Measurements from ENCODE around the gene PLA2G12A. TPM values are rescaled to one million over a fixed set of nuclear protein-coding genes. Genes with fewer than 3 reads are reported as not detected.

PLA2G12A gene
- total and polyA plus RNA-seq, 9 of the 15 experiments (the other 6 are each of a cell fraction or from before 2014, with no cell fraction given), result 24.2 to 226 (median 80.5) TPM

DNA sequence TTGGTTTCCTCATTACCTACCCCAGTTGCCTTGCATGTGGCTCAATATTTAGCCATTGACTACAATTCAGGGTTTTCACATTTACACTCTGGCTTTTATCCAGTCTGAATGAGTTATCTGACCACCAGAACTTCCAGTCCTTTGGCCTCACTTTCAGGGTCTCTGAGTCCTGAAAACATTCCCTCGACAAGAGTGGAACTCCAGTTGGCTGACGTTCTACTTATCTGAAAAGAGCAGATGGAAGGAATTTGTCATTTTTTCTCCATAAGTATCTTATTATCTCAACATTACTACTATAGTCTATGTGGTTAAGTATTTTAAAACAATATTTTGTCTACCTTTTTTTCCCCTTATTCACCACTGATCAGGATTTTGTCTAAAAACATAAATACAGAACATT lies 21.4 kb downstream of the PLA2G12A start:
- ChIA-PET CTCF (ENCODE audit: low intra/inter-chr PET ratio) (interaction anchor here (0.6 kb wide), 1 partner anchor 95 kb away, joined by 3 read pairs; no protein-coding TSS in a partner anchor), POLR2A (no interaction called here)
- Histone ChIP-seq H3K36me3 (ENCODE audit: control insufficient read depth, insufficient read depth, low read length) (peaks cover 54% of the 10 kb centered on the region), H3K4me2 (ENCODE audit: insufficient read depth, low read length) (peak overlapping the region; percentile 9; the same call in 1 of the 2 replicates), H4K20me1 (replicated peaks; ENCODE audit: control insufficient read depth, insufficient read depth, low read length) (no peaks in the 10 kb centered on the region), H3K27ac (ENCODE audit: extremely low read depth, low read depth, low read length) (peak overlapping the region; percentile 35; the same call in 1 of the 3 replicates), H3K79me2 (ENCODE audit: control insufficient read depth, insufficient read depth, low read length) (no peaks in the 10 kb centered on the region), H3K9me1 (ENCODE audit: control insufficient read depth, insufficient read depth, low read length) (no peaks in the 10 kb centered on the region), H3K9me3 (replicated peaks; ENCODE audit: control insufficient read depth, insufficient read depth, low read depth, low read length) (no peaks in the 10 kb centered on the region), H3K4me3 (no peak overlapping the region), H2AFZ (ENCODE audit: low read depth, low read length) (no peak overlapping the region), H3K4me1 (replicated peaks in 1 of 2; ENCODE audit: control insufficient read depth in 2 of 2, insufficient read depth in 2 of 2, low read length in 2 of 2) (peaks cover 5 to 18% of the 10 kb centered on the region in 2 experiments; a peak in 4 of 5 replicates), H3K27me3 (ENCODE audit: control insufficient read depth in 2 of 2, insufficient read depth in 2 of 2, low read length in 2 of 2) (no peaks in the 10 kb centered on the region), H3K9ac (ENCODE audit: insufficient read depth in 1 of 2, low read depth in 2 of 2, low read length in 2 of 2) (0 out of 4 replicates have a peak overlapping the region, but pooled peaks of 1 of the 2 experiments have one; percentile 7)
- BruUV-seq (replicated peaks), result no TSS peak
- no peak for FAIRE-seq
- WGBS (ENCODE audit: insufficient coverage, low coverage, missing lambda C conversion rate), result 0% methylated on average over 2 of the region's 2 CpGs
- in situ Hi-C loops (cut with MboI) (no loop called here), intact Hi-C loops (cut with micrococcal nuclease) (loop anchor here (10.0 kb wide), 1 partner anchor 266 kb away; no protein-coding TSS in a partner anchor)
- DNase-seq (ENCODE audit: extremely low read depth in 1 of 4, low spot score in 3 of 4), result peak in 1 of 4 experiments; percentile 49
- ATAC-seq, result no peak; the same call in 1 of the 3 replicates
- TF ChIP-seq ZNF354B (CRISPR knock-in tag; IDR thresholded peaks at IDR 0.05), result no peak
- TF ChIP-seq POLR2B (IDR thresholded peaks at IDR 0.05; ENCODE audit: low read depth, partially characterized antibody), result no peak
- no peak for TF ChIP-seq CBX2 (IDR thresholded peaks at IDR 0.05; ENCODE audit: insufficient read depth, low read length, poor library complexity, severe bottlenecking)
- no peak for TF ChIP-seq ZC3H11A (IDR thresholded peaks at IDR 0.05; ENCODE audit: low read depth, low read length)
- TF ChIP-seq TEAD4 (IDR thresholded peaks at IDR 0.05; ENCODE audit: low read length), result no peak
- no peak for TF ChIP-seq TEAD4 (CRISPR knock-in tag; IDR thresholded peaks at IDR 0.05; ENCODE audit: borderline replicate concordance)
- TF ChIP-seq, protein P1, sequence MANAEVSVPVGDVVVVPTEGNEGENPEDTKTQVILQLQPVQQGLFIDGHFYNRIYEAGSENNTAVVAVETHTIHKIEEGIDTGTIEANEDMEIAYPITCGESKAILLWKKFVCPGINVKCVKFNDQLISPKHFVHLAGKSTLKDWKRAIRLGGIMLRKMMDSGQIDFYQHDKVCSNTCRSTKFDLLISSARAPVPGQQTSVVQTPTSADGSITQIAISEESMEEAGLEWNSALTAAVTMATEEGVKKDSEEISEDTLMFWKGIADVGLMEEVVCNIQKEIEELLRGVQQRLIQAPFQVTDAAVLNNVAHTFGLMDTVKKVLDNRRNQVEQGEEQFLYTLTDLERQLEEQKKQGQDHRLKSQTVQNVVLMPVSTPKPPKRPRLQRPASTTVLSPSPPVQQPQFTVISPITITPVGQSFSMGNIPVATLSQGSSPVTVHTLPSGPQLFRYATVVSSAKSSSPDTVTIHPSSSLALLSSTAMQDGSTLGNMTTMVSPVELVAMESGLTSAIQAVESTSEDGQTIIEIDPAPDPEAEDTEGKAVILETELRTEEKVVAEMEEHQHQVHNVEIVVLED (CRISPR knock-in tag; IDR thresholded peaks at IDR 0.05), result no peak
- TF ChIP-seq, protein P2, sequence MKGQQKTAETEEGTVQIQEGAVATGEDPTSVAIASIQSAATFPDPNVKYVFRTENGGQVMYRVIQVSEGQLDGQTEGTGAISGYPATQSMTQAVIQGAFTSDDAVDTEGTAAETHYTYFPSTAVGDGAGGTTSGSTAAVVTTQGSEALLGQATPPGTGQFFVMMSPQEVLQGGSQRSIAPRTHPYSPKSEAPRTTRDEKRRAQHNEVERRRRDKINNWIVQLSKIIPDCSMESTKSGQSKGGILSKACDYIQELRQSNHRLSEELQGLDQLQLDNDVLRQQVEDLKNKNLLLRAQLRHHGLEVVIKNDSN (CRISPR knock-in tag; IDR thresholded peaks at IDR 0.05), result no peak
- no peak for TF ChIP-seq CBFA2T2 (conservative IDR thresholded peaks at IDR 0.05)
- TF ChIP-seq, protein P3, sequence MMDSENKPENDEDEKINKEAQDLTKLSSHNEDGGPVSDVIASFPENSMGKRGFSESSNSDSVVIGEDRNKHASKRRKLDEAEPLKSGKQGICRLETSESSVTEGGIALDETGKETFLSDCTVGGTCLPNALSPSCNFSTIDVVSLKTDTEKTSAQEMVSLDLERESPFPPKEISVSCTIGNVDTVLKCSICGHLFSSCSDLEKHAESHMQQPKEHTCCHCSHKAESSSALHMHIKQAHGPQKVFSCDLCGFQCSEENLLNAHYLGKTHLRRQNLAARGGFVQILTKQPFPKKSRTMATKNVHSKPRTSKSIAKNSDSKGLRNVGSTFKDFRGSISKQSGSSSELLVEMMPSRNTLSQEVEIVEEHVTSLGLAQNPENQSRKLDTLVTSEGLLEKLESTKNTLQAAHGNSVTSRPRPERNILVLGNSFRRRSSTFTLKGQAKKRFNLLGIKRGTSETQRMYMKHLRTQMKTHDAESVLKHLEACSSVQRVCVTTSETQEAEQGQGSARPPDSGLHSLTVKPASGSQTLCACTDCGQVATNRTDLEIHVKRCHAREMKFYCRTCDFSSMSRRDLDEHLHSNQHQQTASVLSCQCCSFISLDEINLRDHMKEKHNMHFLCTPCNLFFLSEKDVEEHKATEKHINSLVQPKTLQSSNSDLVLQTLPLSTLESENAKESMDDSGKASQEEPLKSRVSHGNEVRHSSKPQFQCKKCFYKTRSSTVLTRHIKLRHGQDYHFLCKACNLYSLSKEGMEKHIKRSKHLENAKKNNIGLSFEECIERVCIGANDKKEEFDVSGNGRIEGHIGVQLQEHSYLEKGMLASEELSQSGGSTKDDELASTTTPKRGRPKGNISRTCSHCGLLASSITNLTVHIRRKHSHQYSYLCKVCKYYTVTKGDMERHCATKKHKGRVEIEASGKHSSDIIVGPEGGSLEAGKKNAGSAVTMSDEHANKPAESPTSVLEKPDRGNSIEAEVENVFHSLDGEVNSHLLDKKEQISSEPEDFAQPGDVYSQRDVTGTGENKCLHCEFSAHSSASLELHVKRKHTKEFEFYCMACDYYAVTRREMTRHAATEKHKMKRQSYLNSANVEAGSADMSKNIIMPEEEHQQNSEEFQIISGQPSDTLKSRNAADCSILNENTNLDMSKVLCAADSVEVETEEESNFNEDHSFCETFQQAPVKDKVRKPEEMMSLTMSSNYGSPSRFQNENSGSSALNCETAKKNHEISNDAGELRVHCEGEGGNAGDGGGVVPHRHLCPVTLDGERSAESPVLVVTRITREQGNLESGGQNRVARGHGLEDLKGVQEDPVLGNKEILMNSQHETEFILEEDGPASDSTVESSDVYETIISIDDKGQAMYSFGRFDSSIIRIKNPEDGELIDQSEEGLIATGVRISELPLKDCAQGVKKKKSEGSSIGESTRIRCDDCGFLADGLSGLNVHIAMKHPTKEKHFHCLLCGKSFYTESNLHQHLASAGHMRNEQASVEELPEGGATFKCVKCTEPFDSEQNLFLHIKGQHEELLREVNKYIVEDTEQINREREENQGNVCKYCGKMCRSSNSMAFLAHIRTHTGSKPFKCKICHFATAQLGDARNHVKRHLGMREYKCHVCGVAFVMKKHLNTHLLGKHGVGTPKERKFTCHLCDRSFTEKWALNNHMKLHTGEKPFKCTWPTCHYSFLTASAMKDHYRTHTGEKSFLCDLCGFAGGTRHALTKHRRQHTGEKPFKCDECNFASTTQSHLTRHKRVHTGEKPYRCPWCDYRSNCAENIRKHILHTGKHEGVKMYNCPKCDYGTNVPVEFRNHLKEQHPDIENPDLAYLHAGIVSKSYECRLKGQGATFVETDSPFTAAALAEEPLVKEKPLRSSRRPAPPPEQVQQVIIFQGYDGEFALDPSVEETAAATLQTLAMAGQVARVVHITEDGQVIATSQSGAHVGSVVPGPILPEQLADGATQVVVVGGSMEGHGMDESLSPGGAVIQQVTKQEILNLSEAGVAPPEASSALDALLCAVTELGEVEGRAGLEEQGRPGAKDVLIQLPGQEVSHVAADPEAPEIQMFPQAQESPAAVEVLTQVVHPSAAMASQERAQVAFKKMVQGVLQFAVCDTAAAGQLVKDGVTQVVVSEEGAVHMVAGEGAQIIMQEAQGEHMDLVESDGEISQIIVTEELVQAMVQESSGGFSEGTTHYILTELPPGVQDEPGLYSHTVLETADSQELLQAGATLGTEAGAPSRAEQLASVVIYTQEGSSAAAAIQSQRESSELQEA (IDR thresholded peaks at IDR 0.05; ENCODE audit: low read depth), result no peak
- TF ChIP-seq KDM4B (IDR thresholded peaks at IDR 0.05; ENCODE audit: borderline replicate concordance in 2 of 2, low read depth in 1 of 2), result no peak
- peak; percentile 38 for TF ChIP-seq TAL1 (IDR thresholded peaks at IDR 0.05)

Data from K562 (cell line).